Eye (tissue), 1 donor: ENCODE results near the gene PCDHA13.
"Not testable (repeated sequence)": the region's sequence is repeated elsewhere in the genome, so short reads cannot be mapped to it uniquely, and the experiment has no call there.

Experiments
- DNase-seq: peaks from one replicate; pipeline ENCODE4 v3.0.0-alpha.2; 2015

Gene PCDHA13, protein sequence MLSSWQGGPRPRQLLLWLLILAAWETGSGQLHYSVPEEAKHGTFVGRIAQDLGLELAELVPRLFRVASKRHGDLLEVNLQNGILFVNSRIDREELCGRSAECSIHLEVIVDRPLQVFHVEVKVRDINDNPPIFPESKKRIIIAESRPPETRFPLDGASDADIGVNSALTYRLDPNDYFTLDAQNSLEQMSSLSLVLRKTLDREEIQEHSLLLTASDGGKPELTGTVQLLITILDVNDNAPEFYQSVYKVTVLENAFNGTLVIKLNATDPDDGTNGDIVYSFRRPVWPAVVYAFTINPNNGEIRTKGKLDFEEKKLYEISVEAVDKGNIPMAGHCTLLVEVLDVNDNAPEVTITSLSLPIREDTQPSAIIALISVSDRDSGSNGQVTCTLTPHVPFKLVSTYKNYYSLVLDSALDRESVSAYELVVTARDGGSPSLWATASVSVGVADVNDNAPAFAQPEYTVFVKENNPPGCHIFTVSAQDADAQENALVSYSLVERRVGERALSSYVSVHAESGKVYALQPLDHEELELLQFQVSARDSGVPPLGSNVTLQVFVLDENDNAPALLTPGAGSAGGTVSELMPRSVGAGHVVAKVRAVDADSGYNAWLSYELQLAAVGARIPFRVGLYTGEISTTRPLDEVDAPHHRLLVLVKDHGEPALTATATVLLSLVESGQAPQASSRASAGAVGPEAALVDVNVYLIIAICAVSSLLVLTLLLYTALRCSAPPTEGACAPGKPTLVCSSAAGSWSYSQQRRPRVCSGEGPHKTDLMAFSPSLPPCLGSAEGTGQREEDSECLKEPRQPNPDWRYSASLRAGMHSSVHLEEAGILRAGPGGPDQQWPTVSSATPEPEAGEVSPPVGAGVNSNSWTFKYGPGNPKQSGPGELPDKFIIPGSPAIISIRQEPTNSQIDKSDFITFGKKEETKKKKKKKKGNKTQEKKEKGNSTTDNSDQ

GRCh38 chr5:140881889-140882590, at the start of gene PCDHA13:
Gene PCDHA13 (plus strand): TSS chr5:140882124. CDS start chr5:140882269, 145 bp downstream.
- peak; percentile 39 for DNase-seq

DNA sequence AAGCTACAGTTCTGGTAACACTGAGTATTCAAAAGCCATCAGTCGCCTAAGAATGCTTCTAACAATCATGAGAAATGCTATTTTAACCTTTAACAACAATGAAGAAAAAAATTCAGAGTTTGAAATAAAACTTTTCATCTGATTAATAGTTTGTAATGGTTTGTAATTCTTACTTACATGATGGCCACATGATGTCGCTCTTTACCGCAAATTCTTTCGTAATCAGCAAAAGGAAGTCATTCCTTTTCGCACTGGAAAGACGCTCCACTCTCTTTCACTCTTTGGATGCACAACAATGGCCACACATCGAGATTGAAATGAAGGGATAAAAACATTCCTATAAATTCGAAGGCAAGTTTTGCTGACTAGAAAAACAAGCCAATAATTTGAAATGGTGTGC, 47.9 kb upstream of the PCDHA13 start, which contains the start of gene PCDHA7:
PCDHA7 (plus strand) TSS at position 277 of the 400 bp plus-strand sequence; CDS start at position 392, 115 bp downstream.
- DNase-seq = peak; percentile 10

DNA sequence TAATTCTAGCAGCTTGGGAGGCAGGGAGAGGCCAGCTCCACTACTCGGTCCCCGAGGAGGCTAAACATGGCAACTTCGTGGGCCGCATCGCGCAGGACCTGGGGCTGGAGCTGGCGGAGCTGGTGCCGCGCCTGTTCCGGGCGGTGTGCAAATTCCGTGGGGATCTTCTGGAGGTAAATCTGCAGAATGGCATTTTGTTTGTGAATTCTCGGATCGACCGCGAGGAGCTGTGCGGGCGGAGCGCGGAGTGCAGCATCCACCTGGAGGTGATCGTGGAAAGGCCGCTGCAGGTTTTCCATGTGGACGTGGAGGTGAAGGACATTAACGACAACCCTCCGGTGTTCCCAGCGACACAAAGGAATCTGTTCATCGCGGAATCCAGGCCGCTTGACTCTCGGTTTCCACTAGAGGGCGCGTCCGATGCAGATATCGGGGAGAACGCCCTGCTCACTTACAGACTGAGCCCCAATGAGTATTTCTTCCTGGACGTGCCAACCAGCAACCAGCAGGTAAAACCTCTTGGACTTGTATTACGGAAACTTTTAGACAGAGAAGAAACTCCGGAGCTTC, 47.4 kb upstream of the PCDHA13 start:
- DNase-seq = not testable (repeated sequence)

- DNase-seq = no peak
Observed at GRCh38 chr5:140835622-140836510, 46.1 kb upstream of the PCDHA13 start.

DNA sequence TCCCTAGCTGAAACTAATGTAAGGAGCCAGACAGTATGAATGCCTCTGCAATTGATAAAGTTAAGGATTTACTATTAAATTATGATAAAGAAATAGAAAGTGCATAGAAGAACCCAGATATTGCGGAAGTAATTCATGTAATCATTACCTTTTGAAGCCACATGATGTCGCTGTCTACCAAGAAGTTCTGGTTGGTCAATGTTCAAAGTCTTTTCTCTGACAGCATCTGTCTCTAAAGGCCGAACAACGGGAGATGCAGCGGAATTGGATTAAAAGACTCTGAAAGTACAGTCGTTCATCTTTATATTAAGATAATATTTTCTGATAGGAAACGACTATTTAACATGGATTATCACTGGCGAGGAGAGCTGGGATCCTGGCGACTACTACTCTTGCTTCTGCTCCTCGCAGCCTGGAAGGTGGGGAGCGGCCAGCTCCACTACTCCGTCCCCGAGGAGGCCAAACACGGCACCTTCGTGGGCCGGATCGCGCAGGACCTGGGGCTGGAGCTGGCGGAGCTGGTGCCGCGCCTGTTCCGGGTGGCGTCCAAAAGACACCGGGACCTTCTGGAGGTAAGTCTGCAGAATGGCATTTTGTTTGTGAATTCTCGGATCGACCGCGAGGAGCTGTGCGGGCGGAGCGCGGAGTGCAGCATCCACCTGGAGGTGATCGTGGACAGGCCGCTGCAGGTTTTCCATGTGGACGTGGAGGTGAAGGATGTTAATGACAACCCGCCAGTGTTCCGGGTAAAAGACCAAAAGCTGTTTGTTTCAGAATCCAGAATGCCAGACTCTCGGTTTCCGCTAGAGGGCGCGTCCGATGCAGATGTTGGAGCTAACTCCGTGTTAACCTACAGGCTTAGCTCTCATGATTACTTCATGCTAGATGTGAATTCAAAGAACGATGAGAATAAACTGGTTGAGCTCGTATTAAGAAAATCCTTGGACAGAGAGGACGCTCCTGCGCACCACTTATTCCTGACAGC, 40.7 kb upstream of the PCDHA13 start, which contains the start of gene PCDHA8:
PCDHA8 (plus strand) TSS at position 210 of the 985 bp plus-strand sequence; CDS start at position 345, 135 bp downstream.
- peak; percentile 2 for DNase-seq

DNA sequence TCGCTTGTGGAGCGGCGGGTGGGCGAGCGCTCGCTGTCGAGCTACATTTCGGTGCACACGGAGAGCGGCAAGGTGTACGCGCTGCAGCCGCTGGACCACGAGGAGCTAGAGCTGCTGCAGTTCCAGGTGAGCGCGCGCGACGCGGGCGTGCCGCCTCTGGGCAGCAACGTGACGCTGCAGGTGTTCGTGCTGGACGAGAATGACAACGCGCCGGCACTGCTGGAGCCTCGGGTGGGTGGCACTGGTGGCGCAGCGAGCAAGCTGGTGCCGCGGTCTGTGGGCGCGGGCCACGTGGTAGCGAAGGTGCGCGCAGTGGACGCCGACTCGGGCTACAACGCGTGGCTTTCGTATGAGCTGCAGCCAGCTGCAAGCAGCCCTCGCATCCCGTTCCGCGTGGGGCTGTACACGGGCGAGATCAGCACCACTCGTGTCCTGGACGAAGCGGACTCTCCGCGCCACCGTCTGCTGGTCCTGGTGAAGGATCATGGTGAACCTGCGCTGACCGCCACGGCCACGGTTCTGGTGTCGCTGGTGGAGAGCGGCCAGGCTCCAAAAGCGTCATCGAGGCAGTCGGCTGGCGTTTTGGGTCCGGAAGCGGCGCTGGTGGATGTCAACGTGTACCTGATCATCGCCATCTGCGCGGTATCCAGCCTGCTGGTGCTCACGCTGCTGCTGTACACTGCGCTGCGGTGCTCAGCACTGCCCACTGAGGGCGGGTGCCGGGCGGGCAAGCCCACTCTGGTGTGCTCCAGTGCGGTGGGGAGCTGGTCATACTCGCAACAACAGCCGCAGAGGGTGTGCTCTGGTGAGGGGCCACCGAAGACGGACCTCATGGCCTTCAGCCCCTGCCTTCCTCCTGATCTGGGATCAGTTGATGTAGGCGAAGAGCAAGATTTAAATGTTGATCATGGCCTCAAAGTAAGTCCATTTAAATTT, 38.9 kb upstream of the PCDHA13 start:
- no peak for DNase-seq

- DNase-seq = peak; percentile 4
Observed at GRCh38 chr5:140848139-140849102, 33.5 kb upstream of the PCDHA13 start, which contains the start of gene PCDHA9. Gene PCDHA9 (plus strand): TSS chr5:140848382. CDS start chr5:140848496, 114 bp downstream.

DNA sequence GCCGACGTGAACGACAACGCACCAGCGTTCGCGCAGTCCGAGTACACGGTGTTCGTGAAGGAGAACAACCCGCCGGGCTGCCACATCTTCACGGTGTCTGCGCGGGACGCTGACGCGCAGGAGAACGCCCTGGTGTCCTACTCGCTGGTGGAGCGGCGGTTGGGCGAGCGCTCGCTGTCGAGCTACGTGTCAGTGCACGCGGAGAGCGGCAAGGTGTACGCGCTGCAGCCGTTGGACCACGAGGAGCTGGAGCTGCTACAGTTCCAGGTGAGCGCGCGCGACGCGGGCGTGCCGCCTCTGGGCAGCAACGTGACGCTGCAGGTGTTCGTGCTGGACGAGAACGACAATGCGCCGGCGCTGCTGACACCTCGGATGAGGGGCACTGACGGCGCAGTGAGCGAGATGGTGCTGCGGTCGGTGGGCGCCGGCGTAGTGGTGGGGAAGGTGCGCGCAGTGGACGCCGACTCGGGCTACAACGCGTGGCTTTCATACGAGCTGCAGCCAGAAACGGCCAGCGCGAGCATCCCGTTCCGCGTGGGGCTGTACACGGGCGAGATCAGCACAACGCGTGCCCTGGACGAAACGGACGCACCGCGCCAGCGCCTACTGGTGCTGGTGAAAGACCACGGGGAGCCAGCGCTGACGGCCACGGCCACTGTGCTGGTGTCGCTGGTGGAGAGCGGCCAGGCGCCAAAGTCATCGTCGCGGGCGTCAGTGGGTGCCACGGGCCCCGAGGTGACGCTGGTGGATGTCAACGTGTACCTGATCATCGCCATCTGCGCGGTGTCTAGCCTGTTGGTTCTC, 31.9 kb upstream of the PCDHA13 start:
- DNase-seq = not testable (repeated sequence)

- peak; percentile 25 for DNase-seq
Observed at GRCh38 chr5:140855772-140856674, 25.9 kb upstream of the PCDHA13 start, which contains the start of gene PCDHA10. Gene PCDHA10 (plus strand): TSS chr5:140855897. CDS start chr5:140856049, 152 bp downstream.

DNA sequence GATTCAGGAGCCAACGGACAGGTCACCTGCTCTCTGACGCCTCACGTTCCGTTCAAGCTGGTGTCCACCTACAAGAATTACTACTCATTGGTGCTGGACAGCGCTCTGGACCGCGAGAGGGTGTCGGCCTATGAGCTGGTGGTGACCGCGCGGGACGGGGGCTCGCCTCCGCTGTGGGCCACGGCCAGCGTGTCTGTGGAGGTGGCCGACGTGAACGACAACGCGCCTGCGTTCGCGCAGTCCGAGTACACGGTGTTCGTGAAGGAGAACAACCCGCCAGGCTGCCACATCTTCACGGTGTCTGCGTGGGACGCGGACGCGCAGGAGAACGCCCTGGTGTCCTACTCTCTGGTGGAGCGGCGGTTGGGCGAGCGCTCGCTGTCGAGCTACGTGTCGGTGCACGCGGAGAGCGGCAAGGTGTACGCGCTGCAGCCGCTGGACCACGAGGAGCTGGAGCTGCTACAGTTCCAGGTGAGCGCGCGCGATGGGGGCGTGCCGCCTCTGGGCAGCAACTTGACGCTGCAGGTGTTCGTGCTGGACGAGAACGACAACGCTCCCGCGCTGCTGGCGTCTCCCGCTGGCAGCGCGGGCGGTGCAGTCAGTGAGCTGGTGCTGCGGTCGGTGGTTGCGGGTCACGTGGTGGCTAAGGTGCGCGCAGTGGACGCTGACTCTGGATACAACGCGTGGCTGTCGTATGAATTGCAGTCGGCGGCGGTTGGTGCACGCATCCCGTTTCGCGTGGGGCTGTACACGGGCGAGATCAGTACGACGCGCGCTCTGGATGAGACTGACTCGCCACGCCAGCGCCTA, 24.5 kb upstream of the PCDHA13 start:
- DNase-seq = no peak

- no peak for DNase-seq
Observed at GRCh38 chr5:140857987-140858240, 24.0 kb upstream of the PCDHA13 start.

DNA sequence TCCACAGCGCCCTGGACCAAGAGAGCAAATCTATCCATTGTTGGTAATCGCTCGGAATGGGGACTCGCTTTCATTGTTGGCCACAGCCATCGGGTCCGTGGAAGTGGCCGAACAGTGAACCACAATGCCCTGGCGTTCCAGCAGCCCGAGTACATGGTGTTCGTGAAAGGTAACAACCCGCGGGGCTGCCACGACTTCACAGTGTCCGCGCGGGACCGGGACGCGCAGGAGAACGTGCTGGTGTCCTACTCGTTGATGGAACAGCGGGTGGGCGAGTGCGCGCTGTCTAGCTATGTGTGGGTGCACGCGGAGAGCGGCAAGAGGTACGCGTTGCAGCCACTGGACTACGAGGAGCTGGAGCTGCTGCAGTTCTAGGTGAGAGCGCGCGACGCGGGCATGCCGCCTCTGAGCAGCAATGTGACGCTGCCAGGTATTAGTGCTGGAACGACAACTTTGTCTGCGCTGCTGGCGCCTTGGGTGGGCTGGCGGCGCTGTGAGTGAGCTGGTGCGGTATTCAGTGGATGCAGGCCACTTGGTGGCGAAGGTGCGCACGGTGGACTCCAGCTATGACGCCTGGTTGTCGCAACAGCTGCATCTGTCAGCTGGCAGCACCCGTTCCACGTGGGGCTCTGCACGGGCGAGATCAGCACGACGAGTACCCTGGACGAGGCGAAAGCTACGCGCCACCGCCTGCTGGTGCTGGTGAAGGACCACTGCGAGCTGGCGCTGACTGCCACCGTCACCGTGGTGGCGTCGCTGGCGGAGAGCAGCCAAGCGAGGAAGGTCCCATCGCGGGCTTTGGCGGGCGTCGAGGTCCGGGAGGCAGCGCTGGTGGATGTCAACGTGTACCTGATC, 19.3 kb upstream of the PCDHA13 start:
- DNase-seq = no peak

GRCh38 chr5:140868721-140869554, 13.0 kb upstream of the PCDHA13 start, which contains the start of gene PCDHA11:
Gene PCDHA11 (plus strand): TSS chr5:140868957. CDS start chr5:140869104, 147 bp downstream.
- DNase-seq = peak; percentile 32
